SJCRH30 (cell line): ENCODE results near the gene GPATCH2. TPM values are rescaled to one million over a fixed set of nuclear protein-coding genes. Genes with fewer than 3 reads are reported as not detected.
"Not testable (repeated sequence)": the region's sequence is repeated elsewhere in the genome, so short reads cannot be mapped to it uniquely, and the experiment has no call there.

ENCODE experiments used
- DNase-seq, 2 experiments: peaks; one replicate each; pipeline ENCODE4 v3.0.0-alpha.2; 2015 to 2020
- H3K27ac ChIP-seq: fragments of 250-450 bp; sonication (Bioruptor Pico); 2 replicates; pipeline ENCODE4 v1.5.1; 2020; ENCODE audit warnings: mild to moderate bottlenecking, moderate library complexity
- H3K27me3 ChIP-seq: fragments of 250-450 bp; sonication (Bioruptor Pico); 2 replicates; pipeline ENCODE4 v1.5.1; 2020; ENCODE audit warnings: mild to moderate bottlenecking, moderate library complexity
- H3K36me3 ChIP-seq: fragments of 250-450 bp; sonication (Bioruptor Pico); 2 replicates; pipeline ENCODE4 v1.5.1; 2020; ENCODE audit warnings: mild to moderate bottlenecking, moderate library complexity
- H3K4me1 ChIP-seq: fragments of 250-450 bp; sonication (Bioruptor Pico); 2 replicates; pipeline ENCODE4 v1.5.1; 2020; ENCODE audit warnings: mild to moderate bottlenecking, moderate library complexity
- H3K4me3 ChIP-seq: fragments of 250-450 bp; sonication (Bioruptor Pico); 2 replicates; pipeline ENCODE4 v1.5.1; 2020; ENCODE audit warnings: mild to moderate bottlenecking, moderate library complexity
- H3K9me3 ChIP-seq: fragments of 250-450 bp; sonication (Bioruptor Pico); replicated peaks from 2 replicates; pipeline ENCODE4 v1.5.1; 2020; ENCODE audit warnings: mild to moderate bottlenecking, moderate library complexity
- total RNA-seq: library from RNA; depleted of rRNA; stranded (reverse); fragments of >200 nt; shearing (Covaris generic); gene quantifications from 2 replicates; pipeline ENCODE4 v1.2.3, GENCODE V29; 2014

GPATCH2 gene
- total RNA-seq, 1 experiment from 2014 or later, result 28.1 TPM

- Histone ChIP-seq H3K4me3 (no peak overlapping the region), H3K4me1 (no peaks in the 10 kb centered on the region), H3K36me3 (no peaks in the 10 kb centered on the region), H3K9me3 (peaks cover 5% of the 10 kb centered on the region), H3K27me3 (no peaks in the 10 kb centered on the region), H3K27ac (no peak overlapping the region)
- no peak for DNase-seq
Observed at GRCh38 chr1:217525773-217526490, 105.0 kb downstream of the GPATCH2 start.

GRCh38 chr1:217524787-217525520 lies 105.9 kb downstream of the GPATCH2 start:
- Histone ChIP-seq H3K27me3 (no peaks in the 10 kb centered on the region), H3K36me3 (no peaks in the 10 kb centered on the region), H3K27ac (no peak overlapping the region), H3K4me3 (no peak overlapping the region), H3K4me1 (no peaks in the 10 kb centered on the region), H3K9me3 (peaks cover 5% of the 10 kb centered on the region)
- DNase-seq, result no peak

- H3K4me3 ChIP-seq, DNase-seq, H3K4me1 ChIP-seq, H3K27ac ChIP-seq, H3K36me3 ChIP-seq, H3K9me3 ChIP-seq, H3K27me3 ChIP-seq: not testable (repeated sequence)
Observed at GRCh38 chr1:217523921-217524320, 107.0 kb downstream of the GPATCH2 start.

GRCh38 chr1:217522277-217522676 lies 108.6 kb downstream of the GPATCH2 start:
- DNase-seq, result no peak
- H3K36me3 ChIP-seq, result no peaks in the 10 kb centered on the region
- peaks cover 5% of the 10 kb centered on the region for H3K9me3 ChIP-seq
- H3K4me1 ChIP-seq, result no peaks in the 10 kb centered on the region
- H3K4me3 ChIP-seq, result no peak overlapping the region
- H3K27ac ChIP-seq, result no peak overlapping the region
- no peaks in the 10 kb centered on the region for H3K27me3 ChIP-seq

GRCh38 chr1:217521317-217521716 lies 109.6 kb downstream of the GPATCH2 start:
- Histone ChIP-seq H3K9me3 (no peaks in the 10 kb centered on the region), H3K36me3 (no peaks in the 10 kb centered on the region), H3K4me1 (no peaks in the 10 kb centered on the region), H3K27ac (no peak overlapping the region), H3K27me3 (no peaks in the 10 kb centered on the region), H3K4me3 (no peak overlapping the region)
- no peak for DNase-seq

GRCh38 chr1:217506878-217507277 lies 124.0 kb downstream of the GPATCH2 start:
- no peak for DNase-seq
- Histone ChIP-seq H3K27ac (no peak overlapping the region), H3K27me3 (no peaks in the 10 kb centered on the region), H3K4me1 (no peaks in the 10 kb centered on the region), H3K36me3 (no peaks in the 10 kb centered on the region; the same call in 1 of the 2 replicates), H3K4me3 (no peak overlapping the region), H3K9me3 (no peaks in the 10 kb centered on the region)

GRCh38 chr1:217498209-217498608 lies 132.7 kb downstream of the GPATCH2 start:
- Histone ChIP-seq H3K4me3 (no peak overlapping the region), H3K9me3 (no peaks in the 10 kb centered on the region), H3K4me1 (no peaks in the 10 kb centered on the region), H3K27me3 (no peaks in the 10 kb centered on the region), H3K27ac (no peak overlapping the region), H3K36me3 (no peaks in the 10 kb centered on the region)
- DNase-seq, result no peak

GRCh38 chr1:217495249-217495648 lies 135.6 kb downstream of the GPATCH2 start:
- no peak for DNase-seq
- Histone ChIP-seq H3K36me3 (no peaks in the 10 kb centered on the region), H3K27me3 (no peaks in the 10 kb centered on the region), H3K4me1 (no peaks in the 10 kb centered on the region), H3K9me3 (no peaks in the 10 kb centered on the region), H3K4me3 (no peak overlapping the region), H3K27ac (no peak overlapping the region)

- no peaks in the 10 kb centered on the region for H3K36me3 ChIP-seq
- no peaks in the 10 kb centered on the region for H3K27me3 ChIP-seq
- no peaks in the 10 kb centered on the region for H3K4me1 ChIP-seq
- H3K9me3 ChIP-seq, result no peaks in the 10 kb centered on the region
- DNase-seq, result no peak
- H3K4me3 ChIP-seq, result no peak overlapping the region
- no peak overlapping the region for H3K27ac ChIP-seq
Observed at GRCh38 chr1:217494767-217495166, 136.1 kb downstream of the GPATCH2 start.

GRCh38 chr1:217493290-217493689 lies 137.6 kb downstream of the GPATCH2 start:
- no peak for DNase-seq
- H3K9me3 ChIP-seq, result no peaks in the 10 kb centered on the region
- no peaks in the 10 kb centered on the region for H3K27me3 ChIP-seq
- H3K36me3 ChIP-seq, result no peaks in the 10 kb centered on the region
- no peaks in the 10 kb centered on the region for H3K4me1 ChIP-seq
- H3K27ac ChIP-seq, result no peak overlapping the region
- no peak overlapping the region for H3K4me3 ChIP-seq

- no peak for DNase-seq
- Histone ChIP-seq H3K4me1 (no peaks in the 10 kb centered on the region), H3K27me3 (no peaks in the 10 kb centered on the region), H3K36me3 (0 out of 2 replicates have a peak, but pooled peaks cover 4% of the 10 kb centered on the region), H3K27ac (no peak overlapping the region), H3K9me3 (no peaks in the 10 kb centered on the region), H3K4me3 (no peak overlapping the region)
Observed at GRCh38 chr1:217484871-217485270, 146.0 kb downstream of the GPATCH2 start.

- peak; percentile 24 to 36 for DNase-seq
- H3K36me3 ChIP-seq, result 0 out of 2 replicates have a peak, but pooled peaks cover 4% of the 10 kb centered on the region
- no peak overlapping the region for H3K27ac ChIP-seq
- no peaks in the 10 kb centered on the region for H3K27me3 ChIP-seq
- no peaks in the 10 kb centered on the region for H3K9me3 ChIP-seq
- H3K4me1 ChIP-seq, result no peaks in the 10 kb centered on the region
- H3K4me3 ChIP-seq, result no peak overlapping the region
Observed at GRCh38 chr1:217482356-217483102, 148.4 kb downstream of the GPATCH2 start.

GRCh38 chr1:217478450-217478849 lies 152.4 kb downstream of the GPATCH2 start:
- H3K4me3 ChIP-seq, result no peak overlapping the region
- 0 out of 2 replicates have a peak, but pooled peaks cover 4% of the 10 kb centered on the region for H3K36me3 ChIP-seq
- no peaks in the 10 kb centered on the region for H3K9me3 ChIP-seq
- no peaks in the 10 kb centered on the region for H3K27me3 ChIP-seq
- DNase-seq, result no peak
- no peak overlapping the region for H3K27ac ChIP-seq
- no peaks in the 10 kb centered on the region for H3K4me1 ChIP-seq

- Histone ChIP-seq H3K36me3 (no peaks in the 10 kb centered on the region), H3K27me3 (no peaks in the 10 kb centered on the region), H3K4me1 (no peaks in the 10 kb centered on the region; the same call in 1 of the 2 replicates), H3K27ac (no peak overlapping the region), H3K4me3 (no peak overlapping the region), H3K9me3 (no peaks in the 10 kb centered on the region)
- DNase-seq, result no peak
Observed at GRCh38 chr1:217472915-217473314, 158.0 kb downstream of the GPATCH2 start.

GRCh38 chr1:217471403-217471802 lies 159.5 kb downstream of the GPATCH2 start:
- Histone ChIP-seq H3K27me3 (no peaks in the 10 kb centered on the region), H3K9me3 (no peaks in the 10 kb centered on the region), H3K27ac (no peak overlapping the region), H3K4me3 (no peak overlapping the region), H3K36me3 (no peaks in the 10 kb centered on the region), H3K4me1 (no peaks in the 10 kb centered on the region; the same call in 1 of the 2 replicates)
- DNase-seq, result no peak
